RPMI8226 (cell line): Measurements from ENCODE around the gene CD163L1.
"Not testable (repeated sequence)": the region's sequence is repeated elsewhere in the genome, so short reads cannot be mapped to it uniquely, and the experiment has no call there.

Source experiments
- DNase-seq: peaks from one replicate; pipeline ENCODE4 v3.0.0-alpha.2; 2015

The CD163L1 gene

GRCh38 chr12:7403466-7403865 is 40.5 kb downstream of the CD163L1 start:
- no peak for DNase-seq

GRCh38 chr12:7399089-7399488 is 44.9 kb downstream of the CD163L1 start:
- DNase-seq: no peak

- DNase-seq: no peak
These were observed 47.5 kb downstream of the CD163L1 start for GRCh38 chr12:7396418-7396817.

GRCh38 chr12:7395950-7396349 is 48.0 kb downstream of the CD163L1 start:
- DNase-seq: no peak

- no peak for DNase-seq
These were observed 56.7 kb downstream of the CD163L1 start for GRCh38 chr12:7387289-7387688.

- DNase-seq: no peak
These were observed 60.8 kb downstream of the CD163L1 start for GRCh38 chr12:7383157-7383556.

GRCh38 chr12:7376196-7376595 is 67.8 kb downstream of the CD163L1 start:
- DNase-seq: no peak

- DNase-seq: no peak
These were observed 68.8 kb downstream of the CD163L1 start for GRCh38 chr12:7375145-7375543.

- peak; percentile 74 for DNase-seq
These were observed 69.4 kb downstream of the CD163L1 start for GRCh38 chr12:7374423-7375144.

- no peak for DNase-seq
These were observed 70.7 kb downstream of the CD163L1 start for GRCh38 chr12:7373226-7373625.

GRCh38 chr12:7369274-7369729 is 74.7 kb downstream of the CD163L1 start:
- DNase-seq: peak; percentile 85

GRCh38 chr12:7362734-7363133 is 81.2 kb downstream of the CD163L1 start:
- no peak for DNase-seq

GRCh38 chr12:7361265-7361664 is 82.7 kb downstream of the CD163L1 start:
- no peak for DNase-seq

- DNase-seq: no peak
These were observed 89.4 kb downstream of the CD163L1 start for GRCh38 chr12:7354529-7354928.

- DNase-seq: no peak
These were observed 91.3 kb downstream of the CD163L1 start for GRCh38 chr12:7352661-7353060.

- DNase-seq: no peak
These were observed 92.8 kb downstream of the CD163L1 start for GRCh38 chr12:7351177-7351576.

- DNase-seq: no peak
These were observed 94.5 kb downstream of the CD163L1 start for GRCh38 chr12:7349418-7349817.

- DNase-seq: no peak
These were observed 97.3 kb downstream of the CD163L1 start for GRCh38 chr12:7346551-7347225.

GRCh38 chr12:7344833-7345606 is 98.9 kb downstream of the CD163L1 start:
- DNase-seq: no peak

GRCh38 chr12:7339675-7340074 is 104.3 kb downstream of the CD163L1 start:
- DNase-seq: no peak

GRCh38 chr12:7337790-7338189 is 106.2 kb downstream of the CD163L1 start:
- DNase-seq: not testable (repeated sequence)

- no peak for DNase-seq
These were observed 116.0 kb downstream of the CD163L1 start for GRCh38 chr12:7327918-7328317.

- DNase-seq: no peak
These were observed 119.8 kb downstream of the CD163L1 start for GRCh38 chr12:7324176-7324575.

- no peak for DNase-seq
These were observed 121.4 kb downstream of the CD163L1 start for GRCh38 chr12:7322599-7322998.
